Limb (tissue), 2 donors: ENCODE measurements around the gene GLRA1.
A peak's percentile ranks its signal among the peaks of the same experiment; 100 is the strongest.
"Not testable (repeated sequence)": the region's sequence is repeated elsewhere in the genome, so short reads cannot be mapped to it uniquely, and the experiment has no call there.

Source experiments
- DNase-seq, 2 donors: peaks; one replicate each; pipeline ENCODE4 v3.0.0-alpha.2; 2016; ENCODE audit errors: extremely low spot score in 2 of 2

Gene GLRA1

DNA sequence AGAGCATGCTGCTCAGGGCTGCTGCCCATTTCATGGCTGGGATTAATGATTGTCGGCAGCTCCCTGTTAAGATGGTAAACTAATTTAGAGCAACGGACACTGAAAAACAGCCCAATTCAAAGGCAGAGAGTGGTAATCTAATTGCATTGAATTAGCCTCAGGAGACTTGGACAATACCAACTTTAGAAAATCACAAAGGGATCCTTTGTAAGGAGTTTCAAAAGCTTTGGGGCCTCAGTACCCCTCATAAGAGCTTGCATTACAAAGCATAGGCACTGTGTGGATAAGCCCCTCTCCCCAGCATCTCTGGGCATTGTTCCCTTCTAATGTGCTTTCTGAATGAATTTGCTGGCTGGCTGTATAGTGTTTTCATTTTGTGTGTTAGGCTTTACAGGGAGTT is 6.7 kb downstream of the GLRA1 start:
- DNase-seq, result no peak

DNA sequence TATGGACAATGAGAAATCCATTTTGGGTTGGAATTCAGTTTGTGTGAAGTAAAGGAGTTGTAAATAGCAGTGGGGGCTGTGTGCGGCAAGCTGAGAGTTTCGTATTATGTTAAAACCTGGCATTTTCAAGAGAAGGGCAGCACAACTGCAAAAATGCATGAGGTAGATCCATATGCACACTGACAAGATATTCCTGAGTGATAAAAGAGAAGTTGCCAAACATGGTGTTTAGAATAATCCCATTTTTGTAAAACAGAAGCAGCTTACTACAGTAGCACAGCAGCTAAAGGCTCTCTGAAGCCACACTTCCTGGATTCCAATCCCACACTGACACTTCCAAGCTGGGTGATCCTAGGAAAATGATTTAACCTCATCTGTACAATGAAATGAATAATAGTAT is 11.2 kb downstream of the GLRA1 start:
- no peak for DNase-seq

DNA sequence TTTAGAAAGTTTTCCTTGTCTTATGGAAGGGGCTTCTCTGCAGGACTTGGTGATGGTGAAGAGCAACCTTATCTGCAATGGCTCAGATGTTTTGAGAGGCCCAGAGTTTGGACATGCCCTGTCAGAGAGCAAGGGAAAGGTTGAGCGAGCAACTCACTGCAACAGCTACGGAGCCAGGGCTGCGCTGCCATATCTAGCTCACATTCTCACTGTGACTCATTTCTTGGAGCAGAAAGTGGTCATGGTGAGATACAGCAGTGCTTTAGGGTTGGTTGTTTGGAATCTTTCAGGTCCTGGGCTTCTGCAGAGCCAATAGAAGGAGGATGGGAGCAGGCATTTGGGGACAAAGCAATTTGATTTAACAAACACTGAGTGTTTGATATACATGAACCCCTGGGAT is 12.3 kb downstream of the GLRA1 start:
- no peak for DNase-seq

- DNase-seq, result no peak
Measured at GRCh38 chr5:151911011-151911410, 13.6 kb downstream of the GLRA1 start.

DNA sequence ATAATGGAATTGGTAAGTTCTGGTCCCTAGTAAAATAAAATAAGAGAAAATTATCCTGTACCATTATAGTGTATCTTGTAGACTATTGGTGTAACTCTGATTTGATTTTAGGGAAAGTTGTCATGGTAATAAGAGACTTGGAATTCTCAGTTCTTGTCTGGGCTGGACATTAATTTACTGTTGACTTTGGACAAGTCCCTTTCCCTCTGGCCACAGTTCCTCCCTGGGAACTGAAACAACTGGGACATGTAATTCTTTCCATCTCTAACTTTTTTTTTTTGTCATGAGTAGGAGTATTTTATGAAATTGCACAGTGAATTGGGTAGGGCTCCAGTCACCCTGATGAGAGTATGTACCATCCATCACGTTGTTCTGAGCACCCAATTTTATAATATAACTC is 15.0 kb downstream of the GLRA1 start:
- DNase-seq, result no peak

DNA sequence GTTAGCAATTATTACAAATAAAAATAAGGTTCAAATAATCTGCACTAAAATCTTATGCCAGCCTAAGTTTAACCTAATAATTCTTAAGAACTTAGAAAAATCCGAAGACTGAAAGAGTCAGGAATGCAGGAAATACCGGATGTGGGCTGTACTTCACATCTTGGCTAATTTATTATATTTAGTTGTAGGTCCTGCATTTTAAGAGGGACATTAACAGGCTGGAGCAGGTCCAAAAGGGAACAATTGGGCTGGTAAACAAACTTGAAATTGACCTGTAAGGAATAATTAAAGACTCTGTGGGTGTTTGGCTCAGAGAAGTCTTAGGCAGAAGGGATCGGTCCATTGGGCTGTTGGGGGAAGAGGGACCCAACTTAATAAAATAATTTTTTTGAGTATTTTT is 18.4 kb downstream of the GLRA1 start:
- no peak for DNase-seq

- no peak for DNase-seq
Measured at GRCh38 chr5:151905557-151905961, 19.1 kb downstream of the GLRA1 start.

DNA sequence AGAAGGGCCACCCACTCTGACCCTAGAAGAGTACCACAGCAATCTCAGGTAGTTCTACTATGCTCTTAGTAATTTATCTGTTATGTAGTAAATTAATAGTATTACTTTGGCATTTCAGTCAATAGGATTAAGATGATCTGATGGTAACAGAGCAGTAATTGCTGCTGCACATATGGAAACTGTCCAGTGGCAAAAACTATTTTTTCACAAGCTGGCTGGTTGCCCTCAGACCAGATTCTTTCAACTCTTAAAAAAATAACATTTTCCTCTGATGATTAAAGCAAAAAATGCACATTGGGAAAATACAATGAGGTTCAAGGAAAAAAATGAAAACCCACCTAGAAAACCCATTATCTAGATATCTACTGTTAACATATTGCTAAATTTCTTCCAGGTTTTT is 19.7 kb downstream of the GLRA1 start:
- DNase-seq, result no peak

DNA sequence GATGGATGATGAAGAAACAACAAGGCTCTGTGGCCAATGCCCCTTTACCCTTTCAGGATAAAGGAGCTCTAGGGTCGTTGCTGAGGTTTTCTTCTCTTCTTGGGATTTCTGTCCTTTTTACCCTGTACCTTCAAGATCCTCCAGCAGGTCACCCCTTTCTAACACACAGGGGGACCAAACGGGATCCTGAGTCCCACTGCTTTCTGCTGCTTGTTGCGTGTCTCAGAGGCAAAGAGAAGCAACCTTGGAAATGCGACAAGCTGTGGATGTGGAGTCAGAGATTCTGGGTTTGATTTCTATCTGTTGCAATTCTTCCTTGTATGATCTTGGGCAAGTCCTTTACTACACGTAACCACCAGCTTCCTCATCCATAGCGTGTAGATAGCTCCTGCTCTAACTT is 20.5 kb downstream of the GLRA1 start:
- DNase-seq, result no peak

- no peak for DNase-seq
Measured at GRCh38 chr5:151903243-151903653, 21.4 kb downstream of the GLRA1 start.

- no peak for DNase-seq
Measured at GRCh38 chr5:151902215-151902614, 22.4 kb downstream of the GLRA1 start.

DNA sequence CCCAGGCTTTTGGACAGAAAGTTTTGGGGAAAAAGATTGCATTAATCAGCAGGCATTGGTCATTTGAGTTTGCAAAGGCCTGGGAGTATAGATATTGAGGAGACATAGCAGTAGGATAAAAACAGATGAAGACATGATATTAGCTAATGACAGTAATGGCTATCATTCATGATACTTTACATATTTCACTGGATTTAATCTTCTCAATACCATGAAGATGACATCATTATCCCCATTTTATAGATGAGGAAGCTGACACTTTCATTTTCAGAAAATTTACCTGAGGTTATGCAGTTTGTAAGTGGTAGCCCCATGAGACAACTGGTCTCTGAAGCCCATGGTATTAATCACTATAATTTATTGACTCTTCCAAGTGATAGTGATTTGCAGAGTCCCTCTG is 23.0 kb downstream of the GLRA1 start:
- DNase-seq, result no peak

DNA sequence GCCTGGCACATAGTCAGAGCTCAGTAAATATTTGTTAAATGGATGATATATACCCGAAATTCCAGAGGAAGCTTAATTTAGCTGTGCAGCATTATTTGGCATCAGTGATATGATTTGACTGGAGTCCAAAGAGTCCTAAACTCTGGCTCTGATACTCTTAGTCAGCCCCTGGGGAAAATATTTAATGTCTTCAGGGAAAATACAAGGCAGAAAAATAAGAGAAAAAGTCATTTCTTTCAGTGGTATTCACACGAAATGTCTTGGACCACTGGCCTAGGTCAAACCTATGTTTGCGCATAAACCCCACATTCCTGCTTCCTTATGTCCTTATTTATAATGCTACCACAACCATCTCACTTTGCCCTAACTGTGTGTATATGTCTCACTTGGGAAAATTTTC is 23.8 kb downstream of the GLRA1 start:
- DNase-seq, result no peak

- no peak for DNase-seq
Measured at GRCh38 chr5:151899399-151899798, 25.3 kb downstream of the GLRA1 start.

DNA sequence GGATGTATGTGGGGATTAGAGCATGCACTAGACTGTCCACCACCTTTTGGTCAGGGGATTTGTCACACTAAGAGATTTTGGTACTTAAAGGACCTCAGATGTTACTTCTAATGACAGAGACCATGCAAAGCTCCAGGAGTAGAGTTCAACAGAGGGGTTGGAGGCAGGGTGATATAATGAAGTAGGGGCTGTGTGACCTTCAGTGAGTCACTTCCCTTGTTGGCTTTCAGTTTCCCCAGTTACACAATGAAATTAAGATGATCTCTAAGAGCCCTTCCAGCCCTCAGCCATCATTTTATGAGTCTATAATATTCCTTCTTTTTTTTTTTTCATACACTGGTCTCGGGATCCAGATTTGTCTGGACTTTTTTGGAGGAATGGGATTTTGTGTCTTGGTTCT is 26.8 kb downstream of the GLRA1 start:
- DNase-seq, result no peak

DNA sequence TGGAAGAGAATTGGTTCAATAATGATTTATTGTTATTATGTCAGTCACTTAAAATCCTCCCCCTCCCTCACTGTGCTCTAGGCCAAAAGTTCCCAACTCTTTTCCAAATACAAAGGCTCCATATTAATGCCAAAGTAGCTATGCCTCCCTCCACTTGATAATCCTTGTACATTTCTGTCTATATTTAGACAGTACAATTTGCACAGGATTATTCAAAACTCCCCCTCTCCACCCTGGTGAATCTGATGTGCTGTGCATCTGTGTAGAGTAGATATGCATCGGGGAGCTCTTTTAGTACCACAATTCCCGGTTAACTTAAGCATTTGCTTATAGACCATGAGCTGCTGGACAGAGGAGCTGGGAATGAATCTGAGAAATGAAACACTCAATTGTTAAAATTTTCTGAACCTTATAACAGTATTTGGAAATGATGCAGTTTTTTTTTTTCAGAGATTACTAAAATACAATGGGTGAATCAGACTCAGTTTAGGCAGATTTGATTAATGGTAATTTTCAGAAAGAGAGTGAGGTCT is 27.6 kb downstream of the GLRA1 start:
- no peak for DNase-seq

GRCh38 chr5:151896031-151896691 is 28.5 kb downstream of the GLRA1 start:
- peak; percentile 36 to 55 for DNase-seq

GRCh38 chr5:151895660-151896030 is 29.0 kb downstream of the GLRA1 start:
- peak in 1 of 2 donors; percentile 12 for DNase-seq

DNA sequence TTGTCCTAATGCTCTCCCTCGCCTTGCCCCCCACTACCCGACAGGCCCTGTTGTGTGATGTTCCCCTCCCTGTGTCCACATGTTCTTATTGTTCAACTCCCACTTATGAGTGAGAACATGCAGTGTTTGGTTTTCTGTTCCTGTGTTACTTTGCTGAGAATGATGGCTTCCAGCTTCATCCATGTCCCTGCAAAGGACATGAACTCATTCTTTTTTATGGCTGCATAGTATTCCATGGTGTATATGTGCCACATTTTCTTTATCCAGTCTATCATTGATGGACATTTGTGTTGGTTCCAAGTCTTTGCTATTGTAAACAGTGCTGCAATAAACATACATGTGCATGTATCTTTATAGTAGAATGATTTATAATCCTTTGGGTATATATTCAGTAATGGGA is 31.2 kb downstream of the GLRA1 start:
- DNase-seq, result not testable (repeated sequence)

DNA sequence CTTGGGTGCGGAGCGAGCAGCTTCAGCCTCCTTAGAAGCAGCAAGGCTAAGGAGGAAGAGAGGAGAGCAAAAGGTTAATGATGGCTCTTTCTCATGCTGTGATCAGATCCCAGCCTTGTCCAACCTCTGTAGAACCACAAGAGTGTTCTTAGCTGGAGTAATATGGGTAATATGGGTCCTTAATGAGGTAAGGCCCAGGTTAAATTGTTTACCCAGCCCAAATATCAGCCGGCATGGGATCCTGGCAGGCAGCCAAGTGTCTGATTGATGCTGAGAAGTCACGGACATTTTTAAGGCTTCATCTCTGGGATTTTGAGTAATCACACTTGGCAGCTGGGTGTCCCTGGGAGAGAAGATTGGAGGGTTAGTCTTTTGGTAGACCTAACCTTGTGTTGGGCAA is 32.3 kb downstream of the GLRA1 start:
- DNase-seq, result no peak

- no peak for DNase-seq
Measured at GRCh38 chr5:151890299-151890698, 34.4 kb downstream of the GLRA1 start.

DNA sequence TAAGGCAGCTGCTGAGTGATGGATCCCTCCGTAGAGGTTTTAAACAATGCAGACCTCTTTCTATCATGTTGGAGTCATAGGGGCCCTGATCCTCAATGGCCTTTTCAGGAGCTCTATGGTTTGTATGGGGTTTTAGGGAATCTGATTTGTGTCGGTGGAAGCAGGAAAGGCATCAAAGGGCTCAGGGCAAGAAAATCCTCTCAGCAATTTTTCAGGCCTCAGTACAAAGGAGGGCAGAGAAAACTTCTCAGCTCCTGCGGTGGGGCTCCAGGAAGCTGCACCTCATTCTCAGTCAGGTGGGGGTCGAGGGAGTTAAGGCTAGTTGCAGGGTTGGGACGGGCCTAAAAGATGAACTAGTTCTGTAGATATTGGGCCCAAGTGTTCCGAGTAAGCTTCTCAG is 35.0 kb downstream of the GLRA1 start:
- no peak for DNase-seq

- DNase-seq, result no peak
Measured at GRCh38 chr5:151886546-151887275, 37.9 kb downstream of the GLRA1 start.
